SHP77 (cell line): ENCODE measurements around the gene PPHLN1.

Experiments
- DNase-seq, 2 experiments: peaks; one replicate each; lab custom pipeline; 2025; lab: John Stamatoyannopoulos, UW

PPHLN1 gene

GRCh38 chr12:42482748-42483520 is 157.0 kb downstream of the PPHLN1 start:
- DNase-seq, result no peak

GRCh38 chr12:42483521-42483790 is 157.5 kb downstream of the PPHLN1 start:
- DNase-seq, result no peak

DNA sequence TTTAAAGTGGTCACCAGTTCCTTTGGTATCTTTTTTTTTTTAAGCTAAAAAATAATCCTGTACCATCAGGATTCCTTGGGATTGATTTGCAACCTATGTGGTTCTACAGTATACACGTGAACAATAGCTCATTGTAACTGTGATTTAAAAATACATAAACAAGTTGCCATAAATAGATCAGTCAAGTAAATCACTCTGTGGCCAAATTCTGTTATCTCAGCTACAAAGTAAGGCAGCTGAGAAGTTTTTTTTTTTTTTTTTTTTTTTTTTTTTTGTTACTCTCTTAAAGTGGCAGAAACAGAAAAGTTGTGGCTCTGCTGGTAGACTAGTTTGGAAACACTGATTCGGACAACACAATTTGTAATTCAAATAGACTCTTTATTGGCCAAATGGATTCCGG is 159.0 kb downstream of the PPHLN1 start:
- no peak for DNase-seq

DNA sequence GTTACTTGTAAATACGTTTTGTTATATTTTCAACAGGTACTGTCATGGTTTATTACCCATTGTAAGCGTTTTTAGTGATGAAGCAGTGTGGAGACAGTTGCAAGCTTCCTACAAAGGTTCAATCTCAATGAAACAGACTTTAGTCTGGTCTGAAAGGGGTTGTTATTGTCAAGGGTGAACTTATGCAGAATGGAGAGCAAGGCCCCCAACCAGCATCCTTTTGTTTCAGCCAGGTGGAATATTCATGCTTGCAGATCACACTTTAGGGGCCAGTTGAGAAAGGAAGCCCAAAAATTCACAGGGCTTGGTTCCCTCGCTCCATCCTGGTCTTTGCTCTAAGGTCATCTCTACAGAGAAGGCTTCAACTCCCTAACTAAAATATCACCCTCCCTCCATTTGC is 159.9 kb downstream of the PPHLN1 start:
- no peak for DNase-seq

DNA sequence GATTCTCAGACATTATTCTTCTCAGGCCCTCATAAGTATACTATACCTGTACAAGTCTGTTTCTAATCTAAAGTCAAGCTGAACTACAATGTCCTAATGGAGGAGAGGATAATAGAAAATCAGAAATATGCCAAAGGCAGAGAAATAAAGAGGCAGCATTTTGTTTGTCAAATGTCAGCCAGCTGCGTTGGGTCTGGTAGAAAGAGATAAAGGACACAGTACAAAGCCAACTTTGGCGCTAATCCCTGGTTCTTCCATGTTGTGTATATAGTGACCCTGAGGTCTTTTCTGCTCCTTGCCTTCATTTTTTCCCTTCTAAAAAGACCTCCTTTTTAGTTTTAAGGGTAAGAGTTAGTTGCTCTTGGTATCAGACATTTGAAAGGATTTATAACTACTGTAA is 160.4 kb downstream of the PPHLN1 start:
- DNase-seq, result no peak

DNA sequence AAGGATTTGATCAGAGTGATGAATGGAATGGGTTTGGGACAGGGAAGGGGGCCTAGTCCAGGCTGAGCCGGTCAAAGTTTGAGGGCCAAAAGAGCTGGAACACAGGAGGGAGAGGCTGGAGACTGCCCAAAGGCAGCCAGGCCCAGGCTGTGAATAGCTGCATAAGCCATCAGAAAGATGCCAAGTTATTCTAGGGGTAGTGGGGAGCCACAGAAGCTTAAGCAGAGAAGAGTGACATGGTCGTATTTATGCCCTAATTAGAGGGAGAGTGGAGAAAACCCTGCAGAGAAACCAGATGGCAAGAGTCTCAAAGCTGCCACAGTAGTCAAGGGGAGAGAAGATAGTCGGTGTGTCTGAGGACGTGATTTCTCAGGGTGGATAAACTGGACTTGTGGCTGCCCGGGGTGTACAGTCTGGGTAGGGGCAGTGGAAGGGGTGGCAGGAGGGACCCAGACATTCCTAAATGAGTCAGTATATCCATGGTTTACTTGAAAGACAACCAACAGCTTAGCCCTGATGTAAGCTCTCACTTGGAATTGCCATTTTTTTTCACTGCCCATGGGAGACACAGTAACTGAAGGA is 164.4 kb downstream of the PPHLN1 start:
- no peak for DNase-seq
